ENCODE measurements around the gene OTOS. TPM values are rescaled to one million over a fixed set of nuclear protein-coding genes. Genes with fewer than 3 reads are reported as not detected.

The OTOS gene
- total RNA-seq, 1 donor: not detected

DNA sequence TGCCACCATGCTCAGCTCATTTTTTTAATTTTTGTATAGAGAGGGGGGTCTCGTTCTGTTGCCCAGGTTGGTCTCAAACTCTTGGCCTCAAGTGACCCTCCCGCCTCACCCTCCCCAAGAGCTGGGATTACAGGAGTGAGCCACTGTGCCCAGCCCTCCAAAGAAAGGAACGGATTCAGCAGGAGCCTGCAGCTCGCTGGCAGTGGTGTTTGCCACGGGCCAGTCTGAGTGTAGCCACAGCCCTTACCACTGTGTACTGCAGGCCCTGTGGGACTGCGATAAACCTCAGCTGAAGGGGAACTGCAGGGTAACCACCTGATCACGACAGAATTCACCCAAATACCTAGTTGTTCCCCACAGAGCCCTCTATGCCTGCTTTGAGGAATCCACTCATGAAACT, 11.1 kb downstream of the OTOS start:
- H3K4me3 ChIP-seq (ENCODE audit: low read depth, low read length): no peak overlapping the region
- no peak for DNase-seq (ENCODE audit: low read depth)
- TF ChIP-seq, protein P1, sequence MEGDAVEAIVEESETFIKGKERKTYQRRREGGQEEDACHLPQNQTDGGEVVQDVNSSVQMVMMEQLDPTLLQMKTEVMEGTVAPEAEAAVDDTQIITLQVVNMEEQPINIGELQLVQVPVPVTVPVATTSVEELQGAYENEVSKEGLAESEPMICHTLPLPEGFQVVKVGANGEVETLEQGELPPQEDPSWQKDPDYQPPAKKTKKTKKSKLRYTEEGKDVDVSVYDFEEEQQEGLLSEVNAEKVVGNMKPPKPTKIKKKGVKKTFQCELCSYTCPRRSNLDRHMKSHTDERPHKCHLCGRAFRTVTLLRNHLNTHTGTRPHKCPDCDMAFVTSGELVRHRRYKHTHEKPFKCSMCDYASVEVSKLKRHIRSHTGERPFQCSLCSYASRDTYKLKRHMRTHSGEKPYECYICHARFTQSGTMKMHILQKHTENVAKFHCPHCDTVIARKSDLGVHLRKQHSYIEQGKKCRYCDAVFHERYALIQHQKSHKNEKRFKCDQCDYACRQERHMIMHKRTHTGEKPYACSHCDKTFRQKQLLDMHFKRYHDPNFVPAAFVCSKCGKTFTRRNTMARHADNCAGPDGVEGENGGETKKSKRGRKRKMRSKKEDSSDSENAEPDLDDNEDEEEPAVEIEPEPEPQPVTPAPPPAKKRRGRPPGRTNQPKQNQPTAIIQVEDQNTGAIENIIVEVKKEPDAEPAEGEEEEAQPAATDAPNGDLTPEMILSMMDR (IDR thresholded peaks at IDR 0.05; ENCODE audit: insufficient read depth, low read depth, low read length): no peak

DNA sequence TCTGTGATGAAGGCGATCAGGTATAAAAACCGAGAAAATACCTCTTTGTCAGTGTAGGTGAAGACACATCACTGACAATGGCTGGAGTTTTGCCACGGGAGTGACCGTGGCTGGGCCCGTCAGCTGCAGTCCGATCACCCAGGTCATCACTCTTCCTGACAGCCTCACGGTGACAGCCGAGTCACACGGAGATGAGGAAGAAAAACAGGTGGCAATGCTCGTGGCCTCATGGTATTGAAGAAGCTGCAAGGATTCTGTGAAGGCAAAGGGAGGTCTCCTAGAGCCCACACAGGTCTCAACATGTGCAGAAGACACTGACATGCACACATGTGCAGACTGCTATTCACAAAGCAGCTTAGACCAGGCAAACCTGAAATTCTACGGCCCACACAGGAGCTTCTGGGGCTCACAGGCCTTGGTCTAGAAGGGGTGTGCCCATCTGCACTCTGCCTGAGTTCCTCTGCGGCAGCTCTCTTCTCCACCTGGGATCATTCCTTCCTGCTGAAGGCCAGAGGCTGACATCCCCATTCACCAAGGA, 11.8 kb downstream of the OTOS start:
- no peak for DNase-seq (ENCODE audit: low read depth)

GRCh38 chr2:240127911-240128607, 12.4 kb downstream of the OTOS start:
- no peak for DNase-seq (ENCODE audit: low read depth)
- H3K4me3 ChIP-seq (ENCODE audit: low read depth, low read length): no peak overlapping the region
- TF ChIP-seq, protein P1 (IDR thresholded peaks at IDR 0.05; ENCODE audit: insufficient read depth, low read depth, low read length): no peak

More for the DNA sequence above, 11.8 kb downstream of the OTOS start:
- H3K4me3 ChIP-seq (ENCODE audit: low read depth, low read length): no peak overlapping the region
- TF ChIP-seq, protein P1 (IDR thresholded peaks at IDR 0.05; ENCODE audit: insufficient read depth, low read depth, low read length): no peak

- TF ChIP-seq, protein P1 (IDR thresholded peaks at IDR 0.05; ENCODE audit: insufficient read depth, low read depth, low read length): no peak
- H3K4me3 ChIP-seq (ENCODE audit: low read depth, low read length): no peak overlapping the region
- DNase-seq (ENCODE audit: low read depth): no peak
Observed at GRCh38 chr2:240127191-240127750, 13.2 kb downstream of the OTOS start.

- TF ChIP-seq, protein P1 (IDR thresholded peaks at IDR 0.05; ENCODE audit: insufficient read depth, low read depth, low read length): no peak
- no peak overlapping the region for H3K4me3 ChIP-seq (ENCODE audit: low read depth, low read length)
- DNase-seq (ENCODE audit: low read depth): no peak
Observed at GRCh38 chr2:240126731-240127130, 13.7 kb downstream of the OTOS start.

DNA sequence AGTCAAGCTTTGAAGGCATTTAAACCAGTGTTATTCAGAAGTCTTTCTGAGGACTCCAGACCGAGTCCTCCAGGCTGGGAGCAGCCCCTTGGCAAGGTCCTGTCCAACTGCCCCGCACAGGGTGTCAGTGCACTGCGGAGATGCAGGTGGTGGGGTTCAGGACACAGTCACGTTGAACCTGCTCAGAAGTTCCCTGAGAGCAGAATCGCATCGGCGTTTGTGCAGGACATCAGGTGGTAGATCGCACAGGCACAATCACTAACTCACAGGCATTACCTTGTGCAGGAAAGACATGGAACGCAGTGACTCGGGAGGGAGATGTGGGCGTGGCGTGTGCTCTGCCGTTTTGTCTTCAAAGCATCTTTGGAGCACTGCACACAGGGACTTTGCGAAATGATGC, 14.7 kb downstream of the OTOS start:
- no peak for DNase-seq (ENCODE audit: low read depth)
- no peak overlapping the region for H3K4me3 ChIP-seq (ENCODE audit: low read depth, low read length)
- TF ChIP-seq, protein P1 (IDR thresholded peaks at IDR 0.05; ENCODE audit: insufficient read depth, low read depth, low read length): no peak

Data from fibroblast of villous mesenchyme (primary cell).